Measurements from ENCODE around the gene ABHD16A. TPM values are rescaled to one million over a fixed set of nuclear protein-coding genes. Genes with fewer than 3 reads are reported as not detected.

ABHD16A gene
- total and polyA plus RNA-seq, 2 of the 13 experiments (the other 11 are each of a cell fraction or from before 2014, with no cell fraction given) = 43.5 to 45.4 TPM

GRCh38 chr6:31680226-31681134 is 22.6 kb downstream of the ABHD16A start, which contains the start of gene LY6G5C (continued):
- TF ChIP-seq ZKSCAN8 (CRISPR knock-in tag; IDR thresholded peaks at IDR 0.05; ENCODE audit: borderline replicate concordance) (no peak), EZH2 (conservative IDR thresholded peaks at IDR 0.05; ENCODE audit: low read depth, low read length) (no peak), FLYWCH1 (CRISPR knock-in tag; IDR thresholded peaks at IDR 0.05) (no peak), ZNF512B (CRISPR knock-in tag; IDR thresholded peaks at IDR 0.05; ENCODE audit: borderline replicate concordance) (no peak), NBN (conservative IDR thresholded peaks at IDR 0.05) (no peak), ZNF703 (CRISPR knock-in tag; IDR thresholded peaks at IDR 0.05; ENCODE audit: borderline replicate concordance) (no peak), BCL6 (CRISPR knock-in tag; IDR thresholded peaks at IDR 0.05) (no peak), GABPA (IDR thresholded peaks at IDR 0.05; ENCODE audit: low read depth, low read length) (no peak), GABPA (CRISPR knock-in tag; IDR thresholded peaks at IDR 0.05; ENCODE audit: low read depth) (no peak), HIC2 (CRISPR knock-in tag; IDR thresholded peaks at IDR 0.05; ENCODE audit: low read depth) (no peak), ZNF260 (CRISPR knock-in tag; IDR thresholded peaks at IDR 0.05; ENCODE audit: borderline replicate concordance, low read depth) (no peak), CC2D1A (CRISPR knock-in tag; IDR thresholded peaks at IDR 0.05) (no peak), ATF6 (CRISPR knock-in tag; conservative IDR thresholded peaks at IDR 0.05) (no peak), ZNF333 (CRISPR knock-in tag; IDR thresholded peaks at IDR 0.05; ENCODE audit: borderline replicate concordance) (no peak), ZBTB49 (CRISPR knock-in tag; IDR thresholded peaks at IDR 0.05; ENCODE audit: borderline replicate concordance) (no peak), PCBP1 (IDR thresholded peaks at IDR 0.05; ENCODE audit: borderline replicate concordance, low read depth, low read length) (no peak), SIN3B (IDR thresholded peaks at IDR 0.05; ENCODE audit: low read length) (no peak), ZNF10 (CRISPR knock-in tag; IDR thresholded peaks at IDR 0.05; ENCODE audit: borderline replicate concordance, low read depth) (no peak)
